Skin epidermis (tissue), 12 donors: Measurements from ENCODE around the gene SYTL3.

ENCODE experiments used
- H3K27ac ChIP-seq, 21 experiments: fragments of 200-600 bp; sonication (generic) in 11 of 21; one replicate each; pipeline ENCODE4 v1.5.0; 2020; ENCODE audit warnings: mild to moderate bottlenecking in 3 of 21, inconsistent platforms in 2 of 21, moderate library complexity in 2 of 21
- H3K4me3 ChIP-seq, 7 experiments: fragments of 200-600 bp; sonication (generic) in 2 of 7; one replicate each; pipeline ENCODE4 v1.5.0; 2020; ENCODE audit warnings: inconsistent platforms in 2 of 7, mild to moderate bottlenecking in 2 of 7, moderate library complexity in 1 of 7

SYTL3 gene

GRCh38 chr6:158764183-158764849, 114.5 kb downstream of the SYTL3 start:
- H3K27ac ChIP-seq: no peak overlapping the region
- no peak overlapping the region for H3K4me3 ChIP-seq

DNA sequence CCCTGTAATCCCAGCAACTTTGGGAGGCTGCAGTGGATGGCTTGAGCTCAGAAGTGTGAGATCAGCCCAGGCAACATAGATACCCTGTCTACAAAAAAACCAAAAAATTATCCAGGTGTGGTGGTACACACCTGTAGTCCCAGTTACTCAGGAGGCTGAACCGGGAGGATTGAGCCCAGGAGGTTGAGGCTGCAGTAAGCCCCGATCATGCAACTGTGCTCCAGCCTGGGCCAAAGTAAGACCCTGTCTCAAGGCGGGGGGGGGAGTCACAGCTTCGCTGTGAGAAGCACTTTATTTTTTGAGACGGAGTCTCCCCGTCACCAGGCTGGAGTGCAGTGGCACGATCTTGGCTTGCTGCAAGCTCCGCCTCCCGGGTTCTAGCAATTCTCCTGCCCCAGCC, 115.1 kb downstream of the SYTL3 start:
- no peak overlapping the region for H3K4me3 ChIP-seq

DNA sequence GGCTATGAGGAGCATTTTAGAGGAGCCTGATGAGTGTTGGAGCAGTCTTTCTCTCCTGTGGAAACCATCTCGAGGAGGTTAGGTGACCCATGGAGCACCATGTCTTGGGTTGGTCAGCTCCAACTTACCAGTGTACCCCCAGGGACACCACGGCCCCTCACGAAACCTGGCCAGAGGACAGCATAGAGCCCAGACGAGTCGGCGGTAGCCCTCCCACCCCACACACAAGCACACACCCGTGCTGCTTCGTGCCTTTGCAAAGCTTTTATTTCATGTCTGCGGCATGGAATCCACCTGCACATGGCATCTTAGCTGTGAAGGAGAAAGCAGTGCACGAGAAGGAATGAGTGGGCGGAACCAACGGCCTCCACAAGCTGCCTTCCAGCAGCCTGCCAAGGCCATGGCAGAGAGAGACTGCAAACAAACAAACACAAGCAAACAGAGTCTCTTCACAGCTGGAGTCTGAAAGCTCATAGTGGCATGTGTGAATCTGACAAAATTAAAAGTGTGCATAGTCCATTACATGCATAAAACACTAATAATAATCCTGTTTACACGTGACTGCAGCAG, 115.7 kb downstream of the SYTL3 start:
- Histone ChIP-seq H3K4me3 (no peak overlapping the region), H3K27ac (no peak overlapping the region)

More for the DNA sequence above, 115.1 kb downstream of the SYTL3 start:
- no peak overlapping the region for H3K27ac ChIP-seq

- Histone ChIP-seq H3K27ac (no peak overlapping the region), H3K4me3 (no peak overlapping the region)
These were observed 117.0 kb downstream of the SYTL3 start for GRCh38 chr6:158766621-158767455.

- Histone ChIP-seq H3K27ac (no peak overlapping the region), H3K4me3 (no peak overlapping the region)
These were observed 117.9 kb downstream of the SYTL3 start for GRCh38 chr6:158767709-158768108.

DNA sequence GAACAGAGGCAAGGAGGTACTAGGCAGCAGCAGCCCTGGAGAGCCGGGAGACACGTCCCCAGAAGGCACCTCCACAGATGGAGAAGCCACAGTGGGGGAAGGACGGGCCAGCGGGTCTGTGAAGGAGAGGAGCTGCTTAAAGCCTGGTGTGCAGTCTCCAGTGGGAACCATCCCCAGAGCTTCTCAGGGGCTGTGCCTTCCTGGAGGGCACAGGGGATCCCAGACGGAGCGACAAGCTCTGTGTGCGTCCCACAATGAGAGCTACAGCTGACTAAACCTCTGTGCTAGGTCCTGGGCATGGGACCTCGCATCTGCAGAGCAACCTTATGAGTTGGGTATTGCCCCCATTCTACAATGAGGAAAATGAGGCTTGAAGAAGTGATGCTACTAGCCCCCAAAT, 118.6 kb downstream of the SYTL3 start:
- Histone ChIP-seq H3K4me3 (no peak overlapping the region), H3K27ac (no peak overlapping the region)

DNA sequence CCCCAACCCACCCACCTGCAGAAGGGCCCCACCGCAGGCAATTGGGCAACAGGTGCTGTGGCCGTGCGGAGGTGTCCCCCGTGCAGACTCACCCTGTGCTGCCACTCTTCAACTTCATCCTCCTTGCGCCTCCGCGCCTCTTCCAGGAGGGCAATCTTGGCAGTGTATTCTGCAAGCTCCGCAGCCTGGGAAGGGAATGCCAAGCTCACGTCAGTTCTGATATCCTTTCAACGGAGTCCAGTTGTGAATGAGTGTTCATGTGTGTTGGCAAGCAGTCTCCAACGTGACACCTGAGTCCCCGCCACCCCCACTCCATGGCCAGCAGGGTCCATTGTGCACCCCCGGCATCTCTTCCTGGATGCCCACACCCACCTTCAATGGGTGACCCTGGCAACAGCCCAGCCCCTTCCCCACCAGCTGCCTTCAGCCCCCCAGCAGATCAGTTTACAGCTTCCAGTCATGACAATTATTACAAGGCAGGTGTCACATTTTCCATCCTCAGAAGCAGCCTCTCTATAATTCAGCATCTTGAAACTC, 119.4 kb downstream of the SYTL3 start:
- Histone ChIP-seq H3K27ac (no peak overlapping the region), H3K4me3 (no peak overlapping the region)

DNA sequence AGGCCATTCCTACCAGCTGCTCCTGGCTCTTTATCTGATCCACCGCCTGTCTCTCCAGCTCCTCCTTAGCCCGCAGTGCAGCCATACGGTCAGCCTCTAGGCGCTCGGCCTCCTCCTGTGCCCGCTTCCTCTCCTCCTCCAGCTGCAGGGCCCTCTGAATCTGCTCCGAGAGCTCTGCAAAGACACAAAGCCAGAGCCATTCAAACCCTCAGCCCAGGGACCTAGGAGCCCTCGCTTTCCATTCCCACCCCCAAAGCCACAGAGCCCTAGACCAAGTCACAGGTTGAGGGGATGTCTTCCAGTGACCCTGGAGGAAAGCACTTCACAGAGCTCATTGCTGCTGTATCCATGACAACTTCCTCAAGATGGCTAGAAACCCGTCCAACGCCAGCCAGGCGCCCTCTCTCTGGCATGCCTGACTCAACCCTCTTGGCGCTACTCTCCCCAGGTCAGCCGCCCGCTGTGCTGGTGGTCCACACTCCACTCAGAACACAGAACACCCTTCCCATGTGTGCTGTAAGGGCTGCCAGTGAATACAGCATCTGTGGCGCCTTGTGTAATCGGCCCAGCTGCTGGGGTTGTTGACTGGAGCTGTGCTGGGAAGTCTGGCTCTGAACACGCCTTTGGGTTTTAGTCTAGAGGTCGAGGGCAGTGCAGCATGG, 120.0 kb downstream of the SYTL3 start:
- Histone ChIP-seq H3K4me3 (no peak overlapping the region), H3K27ac (peak overlapping the region in 2 of 21 experiments; percentile 12 to 39)

- peak overlapping the region in 3 of 21 experiments; percentile 15 to 50 (median 33) for H3K27ac ChIP-seq
- H3K4me3 ChIP-seq: no peak overlapping the region
These were observed 120.9 kb downstream of the SYTL3 start for GRCh38 chr6:158770533-158771330.

- H3K27ac ChIP-seq: peak overlapping the region in 15 of 21 experiments; percentile 5 to 81 (median 71)
- H3K4me3 ChIP-seq: no peak overlapping the region
These were observed 121.7 kb downstream of the SYTL3 start for GRCh38 chr6:158771399-158772152.

DNA sequence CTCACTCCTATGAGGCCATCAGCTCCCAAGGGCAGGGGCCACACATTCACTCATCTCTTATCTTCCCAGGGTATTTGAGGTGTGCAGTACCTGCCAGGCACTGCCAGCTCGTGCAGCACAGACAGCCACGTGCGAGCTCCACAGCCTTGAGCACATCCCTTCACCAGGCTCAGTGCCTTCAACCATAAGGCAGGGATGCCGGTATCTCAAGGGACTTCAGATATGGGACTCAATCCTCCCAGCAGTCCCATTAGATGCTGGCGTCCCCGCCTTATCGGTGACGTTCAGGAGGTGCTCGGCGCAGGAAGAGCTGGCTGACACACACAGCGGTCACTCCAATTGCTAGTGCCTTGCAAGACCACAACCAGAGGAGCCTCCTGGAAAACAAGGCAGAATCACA, 122.3 kb downstream of the SYTL3 start:
- peak overlapping the region in 18 of 21 experiments; percentile 5 to 81 (median 70) for H3K27ac ChIP-seq

DNA sequence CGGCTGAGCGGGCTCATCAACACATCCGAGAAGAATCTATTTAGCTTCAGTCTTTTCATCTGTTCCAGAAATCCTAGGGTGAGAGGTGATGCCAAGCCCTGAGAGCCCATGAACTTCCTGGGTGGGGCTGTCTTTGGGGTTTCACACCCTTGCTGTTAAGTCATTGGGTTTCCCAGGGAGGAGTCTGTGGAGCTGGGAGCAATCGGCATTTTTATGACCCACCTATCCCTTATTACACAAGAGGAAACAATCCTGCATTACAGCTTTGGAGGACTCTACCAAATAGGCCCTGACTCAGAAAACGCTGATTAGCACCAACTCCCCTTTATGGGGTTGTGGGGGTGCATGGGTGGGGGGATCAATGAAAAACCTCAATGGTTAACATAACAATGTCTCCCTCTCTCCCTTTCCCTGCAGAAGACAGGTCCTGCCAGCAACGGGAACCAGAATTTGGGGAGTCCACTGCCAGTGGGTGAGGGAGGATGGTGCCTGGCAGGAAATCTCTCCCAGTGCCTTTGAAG, 123.1 kb downstream of the SYTL3 start:
- Histone ChIP-seq H3K27ac (peak overlapping the region in 19 of 21 experiments; percentile 3 to 81 (median 70)), H3K4me3 (no peak overlapping the region)

More for the DNA sequence above, 122.3 kb downstream of the SYTL3 start:
- no peak overlapping the region for H3K4me3 ChIP-seq

DNA sequence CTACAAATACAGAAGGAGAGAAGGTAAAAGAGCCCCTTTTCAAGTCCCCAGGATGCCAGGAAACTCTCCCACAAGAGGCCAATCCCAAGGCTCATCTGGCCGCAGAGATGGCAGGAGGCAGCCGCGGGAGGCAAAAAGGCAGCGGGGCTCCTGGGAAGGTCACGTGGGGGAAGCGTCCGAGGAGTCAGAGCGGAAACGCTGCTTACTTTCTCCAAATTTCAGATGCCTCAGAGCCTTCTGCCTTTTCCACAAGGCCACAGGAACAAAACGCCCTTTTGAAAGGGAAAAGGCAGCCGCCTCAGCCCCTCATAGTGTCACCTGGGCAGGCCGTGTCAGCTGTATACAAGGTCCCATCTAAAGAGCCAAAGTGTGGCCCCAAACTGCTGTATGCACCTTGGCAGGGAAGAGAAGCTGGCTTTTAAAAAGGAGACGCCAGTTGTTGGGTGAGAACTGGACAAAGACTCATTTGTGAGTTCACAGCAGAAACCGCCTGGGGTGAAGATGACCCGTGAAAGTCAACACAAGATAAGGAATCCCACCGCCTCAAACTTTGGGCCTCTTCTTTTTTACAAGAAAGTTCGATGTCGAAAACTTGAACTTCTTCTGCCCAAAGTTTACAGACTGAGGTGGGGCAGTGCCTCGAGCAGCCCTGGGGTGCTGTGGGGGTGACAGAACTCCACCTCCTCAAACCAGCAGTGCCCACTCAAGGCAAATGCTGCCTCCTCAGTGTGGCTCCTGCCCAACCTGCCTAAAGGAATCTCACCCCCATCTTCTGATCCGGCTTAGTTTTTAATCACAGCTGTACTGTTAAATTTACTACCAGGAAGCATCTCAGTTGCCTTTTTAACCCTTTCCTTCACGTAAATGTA, 124.0 kb downstream of the SYTL3 start:
- Histone ChIP-seq H3K27ac (peak overlapping the region in 20 of 21 experiments; percentile 3 to 81 (median 69)), H3K4me3 (no peak overlapping the region)

DNA sequence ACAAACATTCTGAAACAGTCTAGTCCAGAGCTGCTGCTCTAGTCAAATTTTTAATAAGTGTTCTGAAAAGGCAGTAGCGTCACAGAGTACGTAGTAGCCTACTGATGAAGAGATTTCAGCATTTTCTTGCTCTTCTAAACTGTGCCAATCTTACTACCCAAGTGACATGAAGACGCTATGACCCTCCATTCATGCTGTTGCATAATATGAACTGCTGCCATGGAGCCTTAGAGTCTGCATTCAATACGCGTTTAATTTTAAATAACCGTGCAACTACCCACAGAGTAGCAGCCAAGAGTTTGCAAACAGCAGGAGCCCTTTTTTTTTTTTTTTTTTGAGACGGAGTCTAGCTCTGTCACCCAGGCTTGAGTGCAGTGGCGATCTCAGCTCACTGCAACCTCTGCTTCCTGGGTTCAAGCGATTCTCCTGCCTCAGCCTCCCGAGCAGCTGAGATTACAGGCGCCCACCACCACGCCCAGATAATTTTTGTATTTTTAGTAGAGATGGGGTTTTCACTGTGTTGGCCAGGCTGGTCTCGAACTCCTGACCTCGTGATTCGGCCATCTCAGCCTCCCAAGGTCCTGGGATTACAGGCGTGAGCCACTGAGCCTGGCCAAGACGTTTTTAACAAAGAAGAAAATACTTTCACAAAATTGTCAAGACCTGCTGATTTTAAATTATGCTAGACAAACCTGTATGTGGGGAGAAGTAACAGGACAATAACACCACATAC, 125.0 kb downstream of the SYTL3 start:
- H3K27ac ChIP-seq: no peak overlapping the region
- H3K4me3 ChIP-seq: no peak overlapping the region

DNA sequence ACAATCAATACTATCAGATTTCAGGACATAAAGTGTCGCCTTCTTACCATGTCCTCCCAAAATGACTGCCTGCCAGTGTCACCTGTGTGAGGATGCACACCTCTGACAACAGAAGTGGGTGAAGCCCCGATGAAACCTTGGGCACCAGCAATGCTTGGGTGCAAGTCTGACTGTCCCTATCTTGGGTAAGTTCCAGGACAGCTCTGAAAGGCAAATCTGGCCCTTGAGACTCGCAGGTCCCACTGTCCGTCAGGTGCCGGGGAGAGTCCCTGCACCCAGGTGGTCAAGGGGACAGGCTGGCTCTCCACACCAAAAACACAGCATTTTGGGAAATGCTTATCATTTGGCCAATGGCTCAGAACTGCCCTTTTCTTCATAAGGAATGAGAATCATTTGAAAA, 126.0 kb downstream of the SYTL3 start:
- Histone ChIP-seq H3K27ac (no peak overlapping the region), H3K4me3 (no peak overlapping the region)

GRCh38 chr6:158776737-158777136, 126.9 kb downstream of the SYTL3 start:
- no peak overlapping the region for H3K4me3 ChIP-seq
- no peak overlapping the region for H3K27ac ChIP-seq

- Histone ChIP-seq H3K4me3 (no peak overlapping the region), H3K27ac (peak overlapping the region in 2 of 21 experiments; percentile 19 to 25)
These were observed 127.7 kb downstream of the SYTL3 start for GRCh38 chr6:158777510-158777909.
